DND-41 (cell line): Measurements from ENCODE around the gene HIVEP2.

Experiments
- CTCF ChIP-seq: IDR thresholded peaks from 2 replicates; pipeline ENCODE4 v1.5.1; 2012; ENCODE audit warnings: borderline replicate concordance, low read length, moderate library complexity, mild to moderate bottlenecking; ENCODE audit not compliant: poor library complexity, severe bottlenecking; ENCODE audit errors: extremely low read depth
- EZH2 ChIP-seq: IDR thresholded peaks from 3 replicates; pipeline ENCODE4 v1.6.1; 2012; ENCODE audit warnings: borderline replicate concordance, low read depth, mild to moderate bottlenecking, moderate library complexity, low read length, inconsistent platforms; ENCODE audit not compliant: severe bottlenecking

- TF ChIP-seq CTCF (no peak), EZH2 (no peak)
Observed at GRCh38 chr6:142907544-142907943, 37.4 kb downstream of the HIVEP2 start.
